Jurkat, Clone E6-1 (cell line): Measurements from ENCODE around the gene GAL3ST2.

ENCODE experiments used
- DNase-seq: peaks from one replicate; pipeline ENCODE4 v3.0.0-alpha.2; 2011; ENCODE audit warnings: low read depth, low spot score
- H3K4me3 ChIP-seq: 2 replicates; pipeline ENCODE4 v1.5.1; 2011; ENCODE audit warnings: mild to moderate bottlenecking, low read length, control low read depth, moderate library complexity

Gene GAL3ST2

GRCh38 chr2:241763551-241764274, 12.9 kb upstream of the GAL3ST2 start:
- DNase-seq, result no peak
- H3K4me3 ChIP-seq, result no peak overlapping the region

GRCh38 chr2:241764275-241765241, 12.1 kb upstream of the GAL3ST2 start:
- no peak overlapping the region for H3K4me3 ChIP-seq
- DNase-seq, result no peak

GRCh38 chr2:241767464-241768250, 9.0 kb upstream of the GAL3ST2 start:
- DNase-seq, result no peak
- no peak overlapping the region for H3K4me3 ChIP-seq

DNA sequence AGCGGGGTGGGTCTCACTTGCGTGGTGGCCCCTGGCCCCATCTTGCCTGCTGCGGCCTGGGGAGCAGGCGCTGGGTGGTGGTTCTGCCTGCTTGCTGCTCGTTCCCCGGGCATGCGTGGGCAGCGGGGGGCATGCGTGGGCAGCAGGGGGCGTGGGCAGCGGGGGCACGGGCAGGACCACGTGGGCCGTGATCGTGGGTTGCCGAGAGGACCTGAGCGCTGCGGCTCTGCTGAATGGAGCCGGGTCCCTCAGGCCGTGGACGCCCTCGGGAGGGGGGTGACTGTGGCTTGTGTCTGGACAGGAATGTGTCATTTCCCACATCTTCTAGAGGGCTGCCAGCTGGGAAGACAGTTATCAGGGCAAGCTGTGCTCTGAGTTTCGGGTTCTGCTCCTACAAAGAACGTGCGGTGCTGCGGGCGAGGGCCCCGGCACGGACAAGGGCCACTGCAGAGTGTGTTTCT, 8.3 kb upstream of the GAL3ST2 start:
- H3K4me3 ChIP-seq, result no peak overlapping the region
- DNase-seq, result no peak

DNA sequence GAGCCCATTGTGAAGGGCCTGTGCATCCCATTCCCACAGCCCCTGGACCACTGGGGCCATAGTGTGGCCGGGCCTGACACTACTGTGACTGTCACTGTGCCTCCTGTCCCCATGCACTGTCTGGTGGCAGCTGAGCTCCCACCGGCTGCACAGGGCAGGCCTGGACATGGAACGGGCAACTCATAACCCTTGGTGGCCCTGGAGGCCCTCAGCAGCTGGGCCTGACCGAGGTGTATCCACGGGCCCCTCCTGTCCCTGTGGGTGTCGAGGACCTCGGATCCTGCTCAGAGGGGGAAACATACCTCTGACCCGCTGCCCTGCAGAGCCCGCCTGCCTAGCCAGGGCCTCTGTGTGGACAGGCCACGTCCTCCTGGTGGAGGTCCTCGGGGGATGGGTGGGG, 7.8 kb upstream of the GAL3ST2 start:
- no peak overlapping the region for H3K4me3 ChIP-seq
- no peak for DNase-seq

DNA sequence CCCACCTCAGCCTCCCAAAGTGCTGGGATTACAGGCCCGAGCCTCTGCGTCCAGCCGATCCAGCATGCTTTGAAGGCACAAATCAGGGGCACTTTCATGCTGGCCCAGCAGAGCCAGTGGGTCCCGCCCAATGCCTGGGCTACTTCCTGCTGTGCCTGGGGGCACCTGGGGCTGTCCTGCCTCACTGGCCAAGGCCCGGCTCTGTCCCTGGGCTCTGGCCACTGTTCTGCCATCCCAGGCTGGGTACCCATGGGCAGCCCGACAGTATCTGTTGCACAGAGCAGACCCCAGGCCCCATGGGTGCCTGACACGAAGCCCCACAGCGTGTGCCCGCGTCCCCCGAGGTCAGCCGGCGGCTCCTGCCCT, 6.8 kb upstream of the GAL3ST2 start:
- DNase-seq, result no peak
- no peak overlapping the region for H3K4me3 ChIP-seq

- no peak overlapping the region for H3K4me3 ChIP-seq
- DNase-seq, result no peak
These were observed 6.3 kb upstream of the GAL3ST2 start for GRCh38 chr2:241770185-241770935.

DNA sequence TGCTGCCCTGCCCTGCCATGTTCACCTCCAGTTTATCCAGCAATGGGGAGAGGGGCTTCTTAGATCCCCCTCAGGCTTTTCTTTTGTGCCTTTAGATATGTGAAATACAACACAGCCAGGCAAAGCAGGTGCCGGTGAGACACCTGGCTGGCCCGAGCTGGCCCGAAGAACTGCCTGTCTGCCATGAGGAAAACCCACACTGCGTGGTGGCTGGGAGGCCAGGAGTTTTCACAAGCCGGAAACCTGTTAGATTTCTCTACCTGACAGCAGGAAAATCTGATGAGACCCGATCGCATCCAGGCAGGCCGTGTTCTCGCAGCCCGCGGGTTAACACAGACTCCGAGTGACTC, 5.7 kb upstream of the GAL3ST2 start:
- no peak overlapping the region for H3K4me3 ChIP-seq
- DNase-seq, result no peak

- H3K4me3 ChIP-seq, result no peak overlapping the region
These were observed 5.1 kb upstream of the GAL3ST2 start for GRCh38 chr2:241771286-241772062.

GRCh38 chr2:241772063-241772499, 4.5 kb upstream of the GAL3ST2 start:
- no peak for DNase-seq

More at GRCh38 chr2:241771286-241772062, 5.1 kb upstream of the GAL3ST2 start:
- DNase-seq, result no peak

DNA sequence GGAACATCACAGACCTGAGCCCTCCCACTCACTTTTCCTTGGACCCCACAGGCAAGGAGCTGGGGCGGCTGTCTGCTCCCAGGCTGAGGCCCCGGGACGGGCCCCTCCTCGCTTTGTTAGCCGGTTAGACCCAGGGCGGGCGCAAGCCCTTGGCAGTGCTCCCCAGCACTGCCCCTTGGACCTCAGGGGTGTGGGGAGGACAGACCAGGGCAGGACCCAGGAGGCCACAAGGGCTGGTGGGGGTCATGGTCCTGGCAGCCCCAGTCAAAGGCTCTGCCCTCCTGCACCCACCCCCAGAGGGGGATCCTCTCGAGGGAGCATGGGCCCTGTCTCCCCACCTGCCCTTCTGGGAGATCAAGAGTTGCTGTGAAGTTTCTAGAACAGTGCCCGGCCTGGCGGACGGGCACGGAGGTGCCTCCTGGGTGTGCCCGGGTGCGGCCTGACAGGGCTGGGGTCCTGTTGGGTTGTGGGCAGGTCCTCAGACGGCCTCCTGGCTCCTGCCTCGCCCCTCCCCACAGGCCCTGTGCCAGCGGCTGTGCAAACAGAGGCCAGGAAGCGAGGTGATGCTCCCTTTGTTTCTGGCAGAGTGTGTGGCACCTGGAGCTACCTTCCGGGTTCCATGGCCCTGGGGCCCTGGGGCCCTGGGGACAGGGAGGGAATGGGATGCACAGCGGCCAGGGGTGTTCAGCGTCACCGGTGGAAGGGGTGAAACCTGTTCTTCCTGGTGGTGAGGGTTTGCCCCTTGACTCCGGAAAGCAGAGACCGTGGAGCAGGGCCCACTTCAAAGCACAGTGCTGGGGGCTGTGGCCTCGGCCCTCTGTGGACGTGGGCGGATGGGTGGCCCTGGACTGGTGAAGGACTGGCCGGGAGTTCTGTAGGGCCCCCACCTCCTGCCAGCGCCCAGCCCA, 2.9 kb upstream of the GAL3ST2 start:
- no peak overlapping the region for H3K4me3 ChIP-seq
- no peak for DNase-seq

More at GRCh38 chr2:241772063-241772499, 4.5 kb upstream of the GAL3ST2 start:
- H3K4me3 ChIP-seq, result no peak overlapping the region

- no peak for DNase-seq
- no peak overlapping the region for H3K4me3 ChIP-seq
These were observed 2.0 kb upstream of the GAL3ST2 start for GRCh38 chr2:241774419-241775222.

DNA sequence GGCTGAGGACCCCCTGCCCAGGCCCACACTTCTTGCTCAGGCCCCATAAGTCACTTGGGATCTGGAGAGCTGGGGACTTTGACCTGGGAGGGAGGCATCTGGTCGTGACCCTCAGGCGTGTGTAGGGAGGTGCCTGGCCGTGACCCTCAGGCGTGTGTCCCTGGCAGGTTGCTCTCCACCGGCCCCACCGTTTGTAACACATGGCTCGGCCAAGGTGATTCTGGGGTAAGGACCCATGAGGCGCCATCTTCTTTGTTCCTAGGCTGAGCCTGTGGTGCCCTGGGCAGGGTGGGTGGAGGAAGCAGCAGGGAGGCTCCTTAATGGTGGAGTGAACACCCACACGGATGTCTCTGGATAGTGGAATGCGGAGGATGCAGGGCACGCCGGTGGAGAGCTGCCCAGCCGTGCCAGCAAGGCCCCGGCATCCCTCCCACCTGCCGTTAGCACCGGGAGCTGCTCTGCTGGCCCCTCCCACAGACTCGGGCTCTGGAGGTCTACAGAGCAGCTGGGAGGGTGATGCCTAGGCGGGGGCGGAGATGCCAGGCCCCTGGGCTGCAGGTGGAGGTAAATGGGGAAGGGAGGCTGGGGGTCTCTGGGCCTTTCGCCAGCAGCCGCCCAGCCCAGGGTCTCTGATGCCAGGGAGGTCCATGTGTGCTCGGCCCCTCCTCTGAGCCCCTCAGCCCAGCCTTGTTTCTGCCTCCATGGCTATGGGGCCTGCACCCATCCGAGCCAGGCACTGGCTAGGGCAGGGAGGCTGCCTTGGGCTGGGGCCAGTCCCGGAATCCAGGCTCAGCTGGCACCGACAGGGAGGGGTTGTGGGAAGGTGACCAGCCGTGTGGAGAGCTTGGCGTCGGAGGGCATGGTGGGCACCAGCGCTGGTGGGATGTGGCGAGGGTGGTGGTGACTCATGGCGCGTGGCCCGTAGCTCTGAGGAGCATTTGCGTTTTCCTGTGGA, 1.1 kb upstream of the GAL3ST2 start:
- DNase-seq, result no peak

DNA sequence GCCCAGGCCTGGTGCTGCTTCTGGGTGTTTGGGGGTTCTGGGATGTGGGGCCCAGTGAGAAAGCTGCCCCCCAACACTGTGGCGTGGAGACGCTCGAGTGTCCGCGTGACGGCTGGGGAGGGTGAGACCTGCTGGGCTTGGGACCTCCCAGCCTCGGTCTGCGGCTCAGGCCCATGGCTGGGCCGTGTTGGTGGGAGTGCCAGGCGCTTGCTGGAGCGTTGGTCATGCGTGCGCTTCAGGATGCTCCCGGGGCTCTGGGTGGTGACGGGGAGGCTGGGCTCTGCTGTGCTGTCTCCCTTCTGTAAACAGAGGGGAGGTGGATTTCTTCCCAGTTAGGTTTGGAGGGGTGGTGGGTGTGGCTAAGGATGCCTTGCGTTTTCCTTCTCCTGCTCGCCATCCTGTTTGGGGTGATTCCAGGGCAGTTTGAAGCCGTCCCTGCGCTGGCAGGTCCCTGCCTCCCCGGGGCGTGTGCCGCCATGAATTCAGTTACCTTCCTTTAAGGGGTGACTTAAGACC, 606 bp downstream of the GAL3ST2 start:
- no peak overlapping the region for H3K4me3 ChIP-seq
- no peak for DNase-seq

More for the DNA sequence above, 1.1 kb upstream of the GAL3ST2 start:
- H3K4me3 ChIP-seq, result no peak overlapping the region
